ENCODE data around the gene NID1.
"Not testable (repeated sequence)": the region's sequence is repeated elsewhere in the genome, so short reads cannot be mapped to it uniquely, and the experiment has no call there.

NID1 gene

GRCh38 chr1:236091933-236092318 is 27.0 kb upstream of the NID1 start:
- no peak for DNase-seq

DNA sequence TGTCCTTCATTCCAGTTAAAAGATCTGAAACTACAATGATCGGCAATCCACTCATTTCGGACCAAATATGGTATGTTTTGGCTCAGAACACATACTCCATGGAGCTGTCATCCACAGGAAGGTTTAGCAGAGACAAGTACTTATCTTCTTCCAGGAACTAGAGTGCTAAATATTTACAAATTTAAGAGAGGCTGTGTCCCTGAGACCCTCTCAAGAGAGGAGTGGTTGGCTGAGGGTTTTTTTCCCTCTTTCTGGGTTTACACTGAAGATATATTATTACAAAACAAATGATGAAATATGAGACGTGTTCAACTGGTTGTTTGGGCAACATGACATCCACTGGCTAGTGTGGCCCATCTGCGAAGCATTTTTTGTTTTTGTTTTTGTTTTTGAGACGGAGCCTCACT is 25.9 kb upstream of the NID1 start:
- no peak for DNase-seq

DNA sequence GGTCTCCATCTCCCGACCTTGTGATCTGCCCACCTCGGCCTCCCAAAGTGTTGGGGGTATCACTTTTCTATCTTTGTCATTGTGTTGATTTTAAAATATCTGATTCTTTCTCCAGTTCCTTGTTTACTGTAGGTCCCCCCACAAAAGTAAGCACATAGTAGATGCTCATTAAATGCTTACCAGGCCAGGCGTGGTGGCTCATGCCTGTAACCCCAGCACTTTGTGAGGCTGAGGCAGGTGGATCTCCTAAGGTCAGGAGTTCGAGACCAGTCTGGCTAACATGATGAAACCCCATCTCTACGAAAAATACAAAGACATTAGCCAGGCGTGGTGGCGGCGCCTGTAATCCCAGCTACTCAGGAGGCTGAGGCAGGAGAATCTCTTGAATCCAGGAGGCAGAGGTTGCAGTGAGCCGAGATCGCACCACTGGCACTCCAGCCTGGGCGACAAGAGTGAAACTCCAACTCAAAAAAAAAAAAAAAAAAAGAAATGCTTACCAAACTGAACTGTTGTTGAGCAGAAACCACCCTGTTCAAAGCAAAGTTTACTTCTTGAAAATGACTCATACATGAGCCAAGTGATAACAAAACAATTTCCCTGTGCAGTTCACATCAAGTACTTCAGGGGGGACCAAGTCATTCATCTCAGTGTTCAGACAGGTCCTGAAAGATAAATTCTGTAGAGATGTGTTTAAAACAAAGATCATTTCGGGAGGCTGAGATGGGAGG is 24.3 kb upstream of the NID1 start:
- no peak for DNase-seq

DNA sequence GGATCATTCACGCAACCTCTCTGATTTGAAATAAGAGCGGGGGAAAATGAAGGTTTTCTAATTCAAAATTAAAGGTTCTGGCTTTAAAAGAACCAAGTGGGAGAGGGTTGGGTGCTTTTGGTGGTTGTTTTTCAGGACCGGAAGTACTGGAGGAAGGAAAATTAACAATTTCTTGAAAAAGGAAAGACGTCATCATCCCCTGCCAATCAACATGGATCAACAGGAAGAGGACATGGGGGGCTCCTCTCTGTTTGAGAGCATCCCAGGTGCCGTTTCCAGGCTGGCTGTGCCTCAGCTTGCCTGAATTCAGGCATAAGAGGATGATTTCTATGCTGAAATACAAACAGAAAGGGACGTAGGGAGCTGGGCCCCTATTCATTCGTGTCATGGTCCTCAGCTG is 21.6 kb upstream of the NID1 start:
- DNase-seq: no peak

DNA sequence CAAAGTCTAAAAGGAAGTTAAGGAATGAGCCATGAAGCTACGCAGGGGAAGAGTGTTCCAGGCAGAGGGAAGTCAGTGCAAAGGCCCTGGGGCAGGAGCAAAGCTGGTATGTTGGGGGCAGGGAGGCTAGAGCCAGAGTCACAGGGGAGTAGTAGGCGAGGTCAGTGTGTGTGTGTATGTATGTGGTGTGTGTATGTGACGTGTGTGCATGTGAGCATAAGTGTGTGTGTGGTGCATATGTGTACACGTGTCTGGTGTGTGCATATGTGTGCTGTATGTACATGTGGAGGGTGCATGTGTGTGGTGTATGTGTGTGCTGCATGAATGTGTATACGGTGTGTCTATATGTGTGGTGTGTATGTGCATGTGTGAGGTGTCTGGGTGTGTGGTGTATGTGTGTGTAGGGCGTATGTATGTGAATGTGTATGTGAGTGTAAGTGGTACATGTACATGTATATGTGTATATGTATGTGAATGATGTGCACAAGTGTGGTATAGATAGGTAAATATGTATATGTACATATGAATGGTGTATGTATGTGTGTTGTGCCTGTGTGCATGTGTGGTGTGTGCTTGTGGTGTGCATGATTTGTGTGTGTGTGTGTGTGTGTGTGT is 20.8 kb upstream of the NID1 start:
- DNase-seq: no peak

DNA sequence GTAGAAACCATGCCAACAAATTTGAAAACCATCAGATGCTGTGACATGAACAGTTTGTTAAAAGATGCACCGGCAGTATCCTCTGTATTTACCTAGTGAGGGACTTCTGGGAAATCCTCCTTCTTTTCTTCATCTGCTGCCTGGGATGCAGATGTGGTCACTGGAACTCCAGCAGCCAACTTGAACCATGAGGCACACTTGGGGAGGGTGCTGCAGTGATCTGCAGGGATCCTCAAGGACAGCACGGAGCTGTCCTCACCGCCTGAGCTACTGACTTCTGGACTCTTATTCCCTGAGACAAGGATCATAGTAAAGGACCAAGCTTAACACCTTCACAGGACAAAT is 19.5 kb upstream of the NID1 start:
- DNase-seq: no peak

GRCh38 chr1:236083650-236084385 is 18.9 kb upstream of the NID1 start:
- DNase-seq: no peak

- DNase-seq: no peak
Observed at GRCh38 chr1:236082526-236082925, 17.6 kb upstream of the NID1 start.

GRCh38 chr1:236081546-236082227 is 16.8 kb upstream of the NID1 start:
- no peak for DNase-seq

- DNase-seq: no peak
Observed at GRCh38 chr1:236079703-236080102, 14.8 kb upstream of the NID1 start.

DNA sequence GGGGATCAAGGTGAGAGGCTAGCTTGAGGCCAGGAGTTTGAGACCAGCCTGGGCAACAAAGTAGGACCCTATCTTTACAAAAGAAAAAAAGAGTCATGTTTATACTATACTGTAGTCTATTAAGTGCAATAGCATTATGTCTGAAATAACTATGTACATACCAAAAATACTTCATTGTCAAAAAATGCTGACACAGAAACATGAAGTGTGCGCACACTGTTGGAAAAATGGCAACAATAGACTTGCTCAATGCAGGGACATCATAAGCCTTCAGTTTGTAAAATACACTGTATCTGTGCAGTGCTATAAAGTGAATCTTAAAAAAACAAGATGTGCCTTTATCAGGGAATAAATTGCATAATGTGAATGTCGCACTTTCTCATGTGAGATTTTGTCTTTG is 14.1 kb upstream of the NID1 start:
- DNase-seq: no peak

- DNase-seq: not testable (repeated sequence)
Observed at GRCh38 chr1:236078077-236078476, 13.2 kb upstream of the NID1 start.

DNA sequence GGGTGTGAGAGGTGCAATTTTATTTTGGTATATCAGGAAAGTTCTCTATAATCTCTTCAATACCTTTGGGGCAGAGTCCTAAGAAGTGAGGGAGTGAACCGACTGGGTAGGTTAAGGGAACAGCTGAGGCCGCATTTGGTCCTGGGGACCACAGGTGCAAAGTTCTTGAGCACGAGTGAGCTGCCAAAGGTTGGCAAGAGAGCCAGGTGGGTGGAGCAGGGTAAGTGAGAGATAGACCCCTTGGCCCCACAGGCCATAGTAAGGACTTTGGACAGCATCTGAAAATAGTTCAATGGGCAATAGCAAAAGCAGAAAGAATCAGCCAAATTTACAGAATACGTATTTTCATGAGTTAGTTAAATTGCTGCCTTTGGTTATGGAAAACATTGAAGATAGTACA is 11.0 kb upstream of the NID1 start:
- DNase-seq: no peak

DNA sequence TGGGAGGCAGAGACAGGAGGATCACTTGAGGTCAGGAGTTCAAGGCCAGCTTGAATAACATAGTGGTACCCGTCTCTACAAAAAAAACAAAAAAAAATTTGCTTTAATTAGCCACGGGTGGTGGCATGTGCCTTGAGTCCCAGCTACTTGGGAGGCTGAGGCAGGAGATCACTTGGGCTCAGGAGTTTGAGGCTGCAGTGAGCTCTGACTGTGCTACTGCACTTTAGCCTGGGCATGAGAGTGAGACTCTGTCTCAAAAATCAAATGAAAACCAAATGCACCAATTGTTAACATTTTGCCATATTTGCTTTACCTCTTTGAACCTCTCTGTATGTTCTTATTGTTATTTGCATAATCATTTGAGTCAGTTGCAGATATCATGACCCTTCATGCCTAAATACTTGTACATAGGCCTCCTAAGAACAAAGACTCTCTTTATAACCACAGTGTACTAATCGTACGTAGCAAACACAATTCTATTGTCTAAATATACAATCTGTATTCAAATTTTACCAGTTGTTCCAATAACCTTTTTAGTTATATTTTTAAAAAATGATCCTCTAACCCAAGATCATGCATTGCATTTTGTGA is 8.5 kb upstream of the NID1 start:
- DNase-seq: no peak

GRCh38 chr1:236072001-236072400 is 7.1 kb upstream of the NID1 start:
- no peak for DNase-seq

GRCh38 chr1:236070753-236071152 is 5.9 kb upstream of the NID1 start:
- no peak for DNase-seq

DNA sequence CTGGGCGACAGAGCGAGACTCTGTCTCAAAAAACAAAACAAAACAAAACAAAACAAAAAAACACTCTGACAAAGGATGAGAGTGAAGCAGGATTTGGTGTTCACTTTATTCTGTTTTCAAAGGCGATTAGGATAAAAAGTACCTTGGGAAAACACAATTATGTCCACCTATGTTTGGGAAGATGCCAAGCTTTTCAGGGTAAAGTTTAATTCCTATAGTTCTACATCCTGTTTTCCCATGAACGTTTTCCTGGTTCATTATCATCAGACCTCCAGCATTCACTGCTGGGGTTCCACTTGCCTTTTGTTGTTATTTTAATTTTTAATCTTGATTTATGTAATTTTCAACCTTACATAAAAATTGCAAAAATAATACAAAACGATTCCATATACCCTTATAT is 4.9 kb upstream of the NID1 start:
- DNase-seq: no peak

GRCh38 chr1:236067854-236068454 is 3.1 kb upstream of the NID1 start:
- DNase-seq: no peak

DNA sequence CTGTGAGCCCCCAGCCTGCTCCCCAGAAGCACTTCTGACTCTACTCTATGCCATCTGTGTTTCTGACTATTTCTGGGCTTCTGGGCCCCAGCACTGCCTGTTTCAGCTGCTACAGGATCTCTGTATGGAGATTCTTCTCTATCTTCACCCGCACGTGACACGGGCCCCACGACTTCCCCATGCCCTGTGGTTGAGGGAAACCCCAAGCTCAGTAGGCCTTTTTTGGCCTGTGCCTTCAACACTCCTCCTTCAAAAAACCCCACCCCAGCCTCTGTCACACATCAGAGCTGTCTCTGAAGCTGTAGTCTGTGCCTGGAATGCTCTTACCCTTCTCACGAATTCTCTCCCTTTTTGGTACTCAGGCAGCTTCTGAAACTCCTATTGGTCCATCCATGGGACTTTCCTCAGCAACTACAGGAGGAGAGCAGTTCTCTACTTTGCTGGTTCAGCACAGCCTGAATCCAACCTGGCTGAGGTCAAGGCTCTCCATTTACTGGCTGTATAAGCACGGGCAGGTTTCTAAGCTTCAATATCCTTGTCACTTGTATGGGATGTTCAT is 2.0 kb upstream of the NID1 start:
- peak; percentile 55 for DNase-seq

DNA sequence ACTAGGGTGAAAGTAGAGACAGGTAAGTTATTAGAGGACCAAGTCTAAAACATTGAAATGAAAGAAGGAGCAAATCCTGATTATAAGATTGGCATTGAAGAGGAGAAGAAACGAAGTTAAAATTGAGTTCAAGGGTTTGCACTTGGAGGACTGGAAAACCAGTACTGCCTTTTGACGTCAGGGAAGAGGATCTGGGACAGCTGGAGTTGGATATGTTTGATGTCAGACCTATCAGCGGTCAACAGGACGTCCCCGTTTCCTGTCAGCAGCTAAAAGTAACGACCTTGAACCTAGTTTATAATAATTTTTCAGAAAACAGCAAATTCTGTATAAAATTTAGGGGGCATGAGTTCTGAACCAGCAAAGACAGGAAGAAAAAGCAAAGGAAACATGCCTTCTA is 1.2 kb upstream of the NID1 start:
- DNase-seq: no peak

DNA sequence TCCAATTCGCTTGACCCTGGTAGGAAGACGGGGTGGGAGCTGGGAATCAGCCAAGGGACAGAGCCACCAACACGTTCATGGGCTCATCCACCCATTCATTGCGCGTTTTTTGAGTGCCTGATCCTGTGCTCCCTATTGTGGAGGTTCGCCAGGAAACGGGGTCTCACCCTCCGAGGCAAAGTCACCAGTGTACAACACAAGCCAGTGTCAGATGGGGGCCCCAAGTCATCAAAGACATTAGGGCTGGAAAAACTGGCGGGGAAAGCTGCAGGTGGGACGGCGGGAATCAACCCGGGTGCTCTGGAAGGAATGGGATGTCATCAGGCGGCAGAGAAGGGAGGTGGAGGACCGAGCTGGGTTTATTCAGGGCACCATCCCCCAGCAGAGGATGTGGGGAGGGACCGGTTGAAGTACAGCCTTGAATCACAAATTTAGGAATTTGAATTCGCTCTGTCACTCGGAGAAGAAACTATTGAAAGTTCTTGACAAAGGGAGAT is 667 bp upstream of the NID1 start:
- DNase-seq: no peak

DNA sequence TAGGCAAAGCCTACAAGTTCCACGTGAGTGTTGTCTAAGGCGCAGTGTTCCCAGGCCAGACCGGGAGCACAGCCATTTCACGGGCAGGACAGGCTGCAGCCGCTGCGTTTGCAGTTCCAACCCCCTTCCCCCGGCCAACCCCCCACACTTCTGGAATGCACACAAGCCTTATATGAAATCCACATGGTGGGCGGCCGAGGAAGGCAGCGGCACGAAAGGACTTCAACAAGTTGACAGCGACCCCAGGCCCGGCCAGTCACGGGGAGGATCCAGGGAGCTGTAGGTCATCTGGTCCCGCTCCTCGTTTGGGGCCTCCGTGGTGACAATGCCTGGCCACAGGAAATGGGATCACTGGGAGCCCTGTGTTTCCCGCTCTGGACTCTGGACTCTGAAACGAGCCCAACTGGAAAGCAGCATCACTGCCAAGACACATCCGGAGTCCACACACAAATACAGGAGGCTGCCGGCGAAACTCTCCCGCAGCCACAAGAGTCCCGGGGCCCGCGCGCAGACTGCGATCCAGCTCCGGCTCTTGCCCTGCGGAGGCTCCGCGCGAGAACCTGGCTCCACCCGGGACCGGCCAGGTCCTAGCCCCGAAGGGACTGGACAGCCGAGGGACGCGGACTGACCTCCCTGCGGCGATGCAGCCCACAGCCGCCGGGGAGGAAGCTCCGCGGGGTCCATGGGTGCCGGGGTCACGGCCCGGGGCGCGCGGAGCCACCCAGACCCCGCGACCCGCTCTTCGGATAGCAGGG is 794 bp downstream of the NID1 start:
- DNase-seq: peak; percentile 9
